GM12891 (cell line): ENCODE results near the gene AQR.
A peak's percentile ranks its signal among the peaks of the same experiment; 100 is the strongest.
"Not testable (repeated sequence)": the region's sequence is repeated elsewhere in the genome, so short reads cannot be mapped to it uniquely, and the experiment has no call there.

ENCODE experiments used
- DNase-seq: peaks from one replicate; pipeline ENCODE4 v3.0.0; 2011; ENCODE audit warnings: low spot score; ENCODE audit not compliant: insufficient read length
- FAIRE-seq: peaks from 2 replicates; lab custom pipeline; 2011; peaks lifted over from hg19 to GRCh38; lab: Jason Lieb, UNC
- PAX5 ChIP-seq: IDR thresholded peaks from 2 replicates; pipeline ENCODE4 v1.6.1; 2011; ENCODE audit warnings: low read length, moderate library complexity, mild to moderate bottlenecking; ENCODE audit not compliant: insufficient read depth, severe bottlenecking
- POLR2A ChIP-seq: IDR thresholded peaks from 2 replicates; pipeline ENCODE4 v1.6.1; 2011; ENCODE audit warnings: low read depth, low read length, control low read depth
- POLR2AphosphoS5 ChIP-seq: IDR thresholded peaks from 2 replicates; pipeline ENCODE4 v1.6.1; 2011; ENCODE audit warnings: low read depth, low read length, control low read depth
- POU2F2 ChIP-seq: IDR thresholded peaks from 2 replicates; pipeline ENCODE4 v1.6.1; 2011; ENCODE audit warnings: low read depth, mild to moderate bottlenecking, control low read depth, low read length, moderate library complexity
- SPI1 ChIP-seq: IDR thresholded peaks from 2 replicates; pipeline ENCODE4 v1.6.1; 2011; ENCODE audit warnings: low read depth, low read length, control low read depth
- TAF1 ChIP-seq: IDR thresholded peaks from 2 replicates; pipeline ENCODE4 v1.6.1; 2011; ENCODE audit warnings: low read depth, low read length, control low read depth

AQR gene

DNA sequence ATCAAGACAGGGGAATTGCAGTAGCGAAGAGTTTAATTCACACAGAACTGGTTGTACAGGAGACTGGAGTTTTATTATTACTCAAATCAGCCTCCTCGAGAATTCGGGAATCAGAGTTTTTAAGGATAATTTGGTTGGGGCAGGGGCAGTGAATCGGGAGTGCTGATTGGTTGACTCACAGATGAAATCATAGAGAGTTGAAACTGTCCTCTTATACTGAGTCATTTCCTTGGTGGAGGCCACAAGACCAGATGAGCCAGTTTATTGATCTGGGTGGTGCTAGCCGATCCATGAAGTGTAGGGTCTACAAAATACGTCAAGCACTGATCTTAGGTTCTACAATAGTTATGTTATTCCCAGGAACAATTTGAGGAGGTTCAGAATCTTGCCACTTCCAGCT lies 23.9 kb upstream of the AQR start:
- TF ChIP-seq POLR2A (no peak), TAF1 (no peak), PAX5 (no peak), POU2F2 (no peak), POLR2AphosphoS5 (no peak), SPI1 (no peak)
- FAIRE-seq (peak; percentile 40), DNase-seq (no peak)

GRCh38 chr15:34988027-34988902 lies 18.7 kb upstream of the AQR start, which contains the start of gene ZNF770:
TSS of gene ZNF770 (minus strand) at chr15:34988287. CDS start at chr15:34983434, 4,853 bp downstream.
- TF ChIP-seq TAF1 = peak; percentile 96
- peak; percentile 68 for TF ChIP-seq POU2F2
- TF ChIP-seq POLR2AphosphoS5 = peak; percentile 89
- TF ChIP-seq POLR2A = peak; percentile 91
- no peak for TF ChIP-seq PAX5
- peak; percentile 84 for TF ChIP-seq SPI1
- FAIRE-seq (peak; percentile 96), DNase-seq (peak; percentile 64)

DNA sequence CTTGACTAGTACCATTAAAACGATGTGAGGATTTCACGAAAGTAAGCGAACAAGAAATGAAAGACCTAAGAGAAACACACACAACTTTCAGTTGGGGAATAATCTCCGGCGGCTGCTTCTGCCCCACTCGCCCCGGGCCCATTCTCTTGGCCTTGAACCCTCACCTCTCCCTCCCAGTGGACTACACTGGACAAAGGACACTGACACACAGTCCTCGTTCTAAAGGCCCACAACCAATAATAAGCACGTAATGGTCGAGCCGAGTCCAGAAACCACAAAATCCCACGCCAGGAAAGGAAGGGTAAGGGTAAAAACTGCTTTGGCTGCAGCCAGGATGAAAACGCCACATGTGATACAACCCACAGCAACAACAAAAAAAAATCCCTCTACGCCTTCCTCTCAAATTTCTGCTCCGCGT lies 18.1 kb upstream of the AQR start:
- TF ChIP-seq PAX5 (no peak), POLR2AphosphoS5 (no peak), TAF1 (no peak), POLR2A (no peak), SPI1 (no peak), POU2F2 (no peak)
- FAIRE-seq = no peak
- DNase-seq = no peak

- TF ChIP-seq SPI1 = no peak
- peak; percentile 65; the same call in 1 of the 2 replicates for TF ChIP-seq POU2F2
- FAIRE-seq (peak; percentile 47), DNase-seq (no peak)
These were observed 17.4 kb upstream of the AQR start for GRCh38 chr15:34986771-34987480.

DNA sequence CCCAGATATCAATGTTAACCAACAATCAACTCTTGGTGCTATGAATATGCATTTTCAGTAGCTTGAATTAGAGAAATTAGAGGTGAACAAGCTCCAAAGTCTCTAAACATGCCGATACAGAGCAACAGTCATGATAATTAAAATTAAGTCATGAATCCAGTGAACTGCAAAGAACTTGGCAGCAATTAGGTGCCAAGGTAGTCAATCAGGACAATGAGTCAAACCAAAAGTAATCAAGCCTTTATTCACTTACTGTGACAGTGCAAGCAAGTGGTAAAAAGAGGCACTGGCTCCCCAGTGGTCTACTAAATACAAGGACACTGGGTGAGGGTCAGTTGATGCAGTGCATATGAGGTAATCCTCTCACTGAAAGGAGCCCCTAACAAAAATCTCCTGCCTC lies 16.8 kb upstream of the AQR start:
- no peak for TF ChIP-seq PAX5
- peak; percentile 35 for FAIRE-seq
- no peak for DNase-seq

DNA sequence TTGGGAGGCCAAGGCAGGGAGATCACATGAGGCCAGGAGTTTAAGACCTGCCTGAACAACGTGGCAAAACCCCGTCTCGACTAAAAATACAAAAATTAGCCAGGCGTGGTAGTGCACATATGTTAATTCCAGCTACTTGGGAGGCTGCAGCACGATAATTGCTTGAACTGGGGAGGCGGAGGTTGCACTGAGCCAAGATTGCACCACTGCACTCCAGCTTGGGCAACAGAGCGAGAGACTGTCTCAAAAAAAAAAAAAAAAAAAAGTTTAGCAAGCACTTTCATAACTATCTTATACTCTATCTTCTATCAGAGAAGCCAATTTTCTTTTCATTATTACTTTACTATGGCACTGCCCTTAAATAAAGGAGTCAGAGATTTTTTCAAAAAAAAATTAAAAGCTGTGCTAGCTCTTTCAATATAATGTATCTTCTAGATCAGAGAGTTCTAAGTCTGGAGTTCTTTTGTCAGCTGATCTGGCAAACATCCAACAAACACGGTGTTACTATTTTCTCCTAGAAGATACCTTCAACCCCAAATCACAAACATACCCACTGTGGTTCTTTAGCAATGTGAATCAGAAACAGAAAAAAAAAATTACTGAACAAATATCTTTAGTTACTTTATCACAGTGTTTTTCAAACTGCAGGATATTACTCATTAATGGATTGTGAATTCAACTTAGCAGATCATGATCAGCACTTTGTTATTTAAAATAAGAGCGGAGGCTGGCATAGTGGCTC lies 15.5 kb upstream of the AQR start:
- DNase-seq (no peak), FAIRE-seq (no peak)
- TF ChIP-seq POLR2AphosphoS5 (no peak), POU2F2 (no peak), POLR2A (no peak), SPI1 (no peak), PAX5 (no peak), TAF1 (no peak)

GRCh38 chr15:34976743-34977142 lies 7.2 kb upstream of the AQR start:
- DNase-seq (no peak), FAIRE-seq (peak; percentile 58)
- TF ChIP-seq TAF1 (no peak), POLR2AphosphoS5 (no peak), SPI1 (no peak), POLR2A (no peak), PAX5 (no peak), POU2F2 (no peak)

- peak; percentile 9 for FAIRE-seq
- no peak for DNase-seq
- no peak for TF ChIP-seq POLR2A
These were observed 6.5 kb upstream of the AQR start for GRCh38 chr15:34976073-34976472.

- TF ChIP-seq POLR2AphosphoS5 = no peak
- no peak for TF ChIP-seq POLR2A
- FAIRE-seq (no peak), DNase-seq (no peak)
These were observed 4.0 kb upstream of the AQR start for GRCh38 chr15:34973512-34973911.

- not testable (repeated sequence) for FAIRE-seq, DNase-seq
These were observed 629 bp upstream of the AQR start for GRCh38 chr15:34970098-34970643.
